Nephron progenitor cell (in vitro differentiated cells): ENCODE measurements around the gene PDLIM3.
A peak's percentile ranks its signal among the peaks of the same experiment; 100 is the strongest.

Experiments used
- DNase-seq: peaks from one replicate; pipeline ENCODE4 v3.0.0; 2021
- H3K27ac Mint-ChIP-seq: 2 replicates; pipeline ENCODE4 v1.8.0; 2021; ENCODE audit warnings: mild to moderate bottlenecking, moderate library complexity, mixed read lengths
- H3K27me3 Mint-ChIP-seq: 2 replicates; pipeline ENCODE4 v1.8.0; 2021; ENCODE audit warnings: mild to moderate bottlenecking, low read depth, mixed read lengths; ENCODE audit not compliant: poor library complexity
- H3K36me3 Mint-ChIP-seq: 2 replicates; pipeline ENCODE4 v1.8.0; 2021; ENCODE audit warnings: low read depth, mixed read lengths
- H3K4me1 Mint-ChIP-seq: 2 replicates; pipeline ENCODE4 v1.8.0; 2021; ENCODE audit warnings: mixed read lengths
- H3K4me3 Mint-ChIP-seq: 2 replicates; pipeline ENCODE4 v1.8.0; 2021; ENCODE audit warnings: mild to moderate bottlenecking, moderate library complexity, mixed read lengths
- H3K9me3 Mint-ChIP-seq: 2 replicates; pipeline ENCODE4 v1.8.0; 2021; ENCODE audit warnings: mild to moderate bottlenecking, moderate library complexity, mixed read lengths
- CTCF ChIP-seq: fragments of 200-600 bp; sonication (generic); IDR thresholded peaks from 2 replicates; pipeline ENCODE4 v1.5.0; 2021; ENCODE audit warnings: antibody characterized with exemption

PDLIM3 gene

GRCh38 chr4:185576962-185577950 lies 41.9 kb upstream of the PDLIM3 start:
- Mint-ChIP-seq H3K27me3 (no peaks in the 10 kb centered on the region), H3K36me3 (no peaks in the 10 kb centered on the region), H3K9me3 (peaks cover 4% of the 10 kb centered on the region), H3K27ac (peak overlapping the region; percentile 51), H3K4me1 (peaks cover 11% of the 10 kb centered on the region), H3K4me3 (no peak overlapping the region)
- TF ChIP-seq CTCF = no peak
- no peak for DNase-seq

GRCh38 chr4:185576314-185576961 lies 41.1 kb upstream of the PDLIM3 start:
- Mint-ChIP-seq H3K4me3 (no peak overlapping the region), H3K9me3 (peaks cover 8% of the 10 kb centered on the region), H3K27ac (no peak overlapping the region), H3K36me3 (no peaks in the 10 kb centered on the region), H3K27me3 (no peaks in the 10 kb centered on the region), H3K4me1 (peaks cover 11% of the 10 kb centered on the region)
- TF ChIP-seq CTCF = no peak
- no peak for DNase-seq

- peak overlapping the region; percentile 58 for H3K4me3 Mint-ChIP-seq
- peak overlapping the region; percentile 92 for H3K27ac Mint-ChIP-seq
- H3K9me3 Mint-ChIP-seq = peaks cover 8% of the 10 kb centered on the region
- H3K36me3 Mint-ChIP-seq = no peaks in the 10 kb centered on the region
- TF ChIP-seq CTCF = no peak
- H3K4me1 Mint-ChIP-seq = peaks cover 17% of the 10 kb centered on the region
- H3K27me3 Mint-ChIP-seq = no peaks in the 10 kb centered on the region
- peak; percentile 20 for DNase-seq
Measured at GRCh38 chr4:185573651-185574199, 38.4 kb upstream of the PDLIM3 start.

- H3K4me1 Mint-ChIP-seq = peaks cover 30% of the 10 kb centered on the region
- DNase-seq = no peak
- peaks cover 18% of the 10 kb centered on the region for H3K9me3 Mint-ChIP-seq
- H3K27ac Mint-ChIP-seq = no peak overlapping the region
- peaks cover 6% of the 10 kb centered on the region for H3K36me3 Mint-ChIP-seq
- H3K4me3 Mint-ChIP-seq = no peak overlapping the region
- no peaks in the 10 kb centered on the region for H3K27me3 Mint-ChIP-seq
- TF ChIP-seq CTCF = no peak
Measured at GRCh38 chr4:185570727-185571126, 35.4 kb upstream of the PDLIM3 start.

- Mint-ChIP-seq H3K36me3 (peaks cover 6% of the 10 kb centered on the region), H3K27ac (peak overlapping the region; percentile 78), H3K27me3 (peaks cover 3% of the 10 kb centered on the region), H3K4me1 (peaks cover 19% of the 10 kb centered on the region), H3K9me3 (peaks cover 32% of the 10 kb centered on the region), H3K4me3 (no peak overlapping the region)
- no peak for TF ChIP-seq CTCF
- no peak for DNase-seq
Measured at GRCh38 chr4:185567381-185568376, 32.4 kb upstream of the PDLIM3 start.
